Subcutaneous adipose tissue (tissue), 4 donors: ENCODE results near the gene CMKLR1. TPM values are rescaled to one million over a fixed set of nuclear protein-coding genes. Genes with fewer than 3 reads are reported as not detected.

Experiments
- total RNA-seq, 4 donors: library from RNA; depleted of rRNA; stranded (reverse); fragments of >200 nt; gene quantifications; one replicate each; pipeline ENCODE4 v1.1.0, GENCODE V29; 2016
- TF ChIP-seq, protein P1 (sequence below): fragments of 450-650 bp; IDR thresholded peaks from one replicate; pipeline ENCODE4 v1.5.1; 2016; ENCODE audit warnings: low read depth, mild to moderate bottlenecking, control low read depth, antibody characterized with exemption, moderate library complexity

Gene CMKLR1
- total RNA-seq, 4 donors from 2014 or later, result 12.4 to 34.6 (median 30.3) TPM

- TF ChIP-seq, protein P1, sequence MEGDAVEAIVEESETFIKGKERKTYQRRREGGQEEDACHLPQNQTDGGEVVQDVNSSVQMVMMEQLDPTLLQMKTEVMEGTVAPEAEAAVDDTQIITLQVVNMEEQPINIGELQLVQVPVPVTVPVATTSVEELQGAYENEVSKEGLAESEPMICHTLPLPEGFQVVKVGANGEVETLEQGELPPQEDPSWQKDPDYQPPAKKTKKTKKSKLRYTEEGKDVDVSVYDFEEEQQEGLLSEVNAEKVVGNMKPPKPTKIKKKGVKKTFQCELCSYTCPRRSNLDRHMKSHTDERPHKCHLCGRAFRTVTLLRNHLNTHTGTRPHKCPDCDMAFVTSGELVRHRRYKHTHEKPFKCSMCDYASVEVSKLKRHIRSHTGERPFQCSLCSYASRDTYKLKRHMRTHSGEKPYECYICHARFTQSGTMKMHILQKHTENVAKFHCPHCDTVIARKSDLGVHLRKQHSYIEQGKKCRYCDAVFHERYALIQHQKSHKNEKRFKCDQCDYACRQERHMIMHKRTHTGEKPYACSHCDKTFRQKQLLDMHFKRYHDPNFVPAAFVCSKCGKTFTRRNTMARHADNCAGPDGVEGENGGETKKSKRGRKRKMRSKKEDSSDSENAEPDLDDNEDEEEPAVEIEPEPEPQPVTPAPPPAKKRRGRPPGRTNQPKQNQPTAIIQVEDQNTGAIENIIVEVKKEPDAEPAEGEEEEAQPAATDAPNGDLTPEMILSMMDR, result no peak
These were observed 39.8 kb upstream of the CMKLR1 start for GRCh38 chr12:108378926-108379325.

DNA sequence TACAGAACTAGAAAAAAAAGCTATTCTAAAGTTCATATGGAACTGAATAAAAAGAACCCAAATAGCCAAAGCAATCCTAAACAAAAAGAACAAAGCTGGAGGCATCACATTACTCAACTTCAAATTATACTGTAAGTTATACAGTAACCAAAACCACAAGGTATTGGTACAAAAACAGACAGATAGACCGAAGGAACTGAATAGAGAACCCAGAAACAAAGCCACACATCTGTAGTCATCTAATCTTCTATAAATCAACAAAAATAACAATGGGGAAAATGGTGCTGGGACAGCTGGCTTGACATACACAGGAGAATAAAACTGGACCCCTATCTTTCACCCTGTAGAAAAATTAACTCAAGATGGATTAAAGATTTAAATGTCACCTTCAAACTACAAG lies 38.1 kb upstream of the CMKLR1 start:
- TF ChIP-seq, protein P1, result no peak

DNA sequence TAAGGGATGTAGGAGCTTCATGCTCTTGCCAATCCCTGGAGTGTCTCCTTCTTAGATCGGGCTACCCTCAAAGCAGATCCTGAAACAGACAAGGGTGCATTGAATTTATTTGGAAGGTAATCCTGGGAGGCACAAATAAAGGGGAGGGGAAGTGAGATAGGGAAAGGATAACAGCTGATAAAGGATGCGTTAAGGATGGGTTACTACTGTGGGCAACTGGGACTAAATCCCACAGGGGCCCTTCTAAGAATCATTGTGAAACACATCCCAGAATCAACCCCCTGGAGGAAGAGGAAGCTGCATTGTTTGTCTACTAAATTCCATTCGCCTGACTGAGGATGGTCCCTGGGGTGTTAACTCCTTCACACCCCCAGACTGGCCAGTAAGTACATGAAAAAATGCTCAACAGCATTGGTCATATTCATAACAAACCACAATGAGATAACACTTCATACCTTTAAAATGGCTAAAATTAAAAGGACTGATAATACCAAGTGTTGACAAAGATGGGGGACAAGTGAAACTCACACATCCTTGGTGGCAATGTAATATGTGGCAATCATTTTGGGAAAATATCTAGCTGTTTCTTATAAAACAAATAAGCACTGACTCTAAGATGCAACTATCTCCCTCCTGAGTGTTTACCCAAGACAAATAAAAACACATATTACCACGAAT lies 37.0 kb upstream of the CMKLR1 start:
- TF ChIP-seq, protein P1, result no peak

GRCh38 chr12:108374596-108375320 lies 35.6 kb upstream of the CMKLR1 start:
- TF ChIP-seq, protein P1, result no peak

- TF ChIP-seq, protein P1, result no peak
These were observed 34.0 kb upstream of the CMKLR1 start for GRCh38 chr12:108373111-108373510.

DNA sequence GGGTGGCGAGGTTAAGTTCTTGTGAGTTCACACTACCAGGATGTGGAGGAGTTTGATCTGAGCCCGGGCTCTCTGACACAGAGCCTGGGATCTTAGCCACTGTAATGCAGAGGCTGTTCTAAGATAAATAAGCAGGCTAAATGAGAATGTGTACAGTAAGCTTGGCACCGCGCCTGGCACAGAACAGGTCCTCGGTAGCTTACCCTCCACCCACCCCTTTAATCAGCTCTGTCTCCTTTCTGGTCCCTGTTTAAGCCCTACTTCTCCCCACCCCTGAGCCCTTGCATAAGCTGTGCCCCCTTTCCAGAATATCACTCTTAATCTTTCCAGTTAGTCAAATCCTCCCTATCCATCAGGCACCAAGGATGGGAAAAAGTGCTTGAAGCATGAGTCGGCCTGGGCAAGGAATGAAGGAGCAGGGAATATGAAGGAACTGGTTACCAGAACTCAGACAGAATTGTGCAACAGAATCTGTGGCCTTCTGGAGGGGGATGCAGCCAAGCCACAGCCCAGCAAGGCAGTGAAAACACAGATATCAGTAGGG lies 32.8 kb upstream of the CMKLR1 start:
- TF ChIP-seq, protein P1, result no peak

DNA sequence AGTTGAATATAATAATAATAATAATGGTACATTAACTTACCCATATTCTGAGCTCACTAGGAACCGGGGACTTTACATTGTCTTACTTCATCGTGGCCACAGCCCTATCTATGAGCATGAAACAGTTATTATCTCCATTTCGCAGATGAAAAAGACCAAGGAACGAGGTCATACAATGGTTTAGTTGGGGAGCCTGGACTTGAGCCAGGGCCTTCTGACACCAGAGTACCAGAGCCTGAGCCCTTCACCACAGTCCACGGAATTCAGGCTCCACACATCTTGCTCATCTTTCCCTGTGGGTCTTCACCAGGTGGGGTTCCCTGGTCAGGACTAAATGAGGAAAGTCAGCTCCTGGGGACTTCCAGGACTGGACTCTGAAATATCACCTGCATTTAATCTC lies 31.3 kb upstream of the CMKLR1 start:
- TF ChIP-seq, protein P1, result no peak
